GM21381 (cell line): ENCODE measurements around the gene LGALS7B.
"Not testable (repeated sequence)": the region's sequence is repeated elsewhere in the genome, so short reads cannot be mapped to it uniquely, and the experiment has no call there.

Experiments
- ATAC-seq: cut with Tn5 transposase; IDR thresholded peaks from one replicate; pipeline ENCODE4 v1.9.1; 2021; ENCODE audit warnings: mild to moderate bottlenecking, moderate library complexity; ENCODE audit not compliant: unreplicated experiment

Gene LGALS7B

GRCh38 chr19:38788478-38789243, at the start of gene LGALS7B:
Gene LGALS7B, plus strand, starts transcription at chr19:38789200. Its CDS starts 27 bp downstream, at chr19:38789227.
- ATAC-seq: no peak

GRCh38 chr19:38739440-38740256, 49.4 kb upstream of the LGALS7B start:
- no peak for ATAC-seq

GRCh38 chr19:38740257-38740592, 48.8 kb upstream of the LGALS7B start:
- ATAC-seq: no peak

- no peak for ATAC-seq
Measured at GRCh38 chr19:38740932-38741331, 48.1 kb upstream of the LGALS7B start.

GRCh38 chr19:38741670-38742069, 47.3 kb upstream of the LGALS7B start:
- no peak for ATAC-seq

GRCh38 chr19:38742296-38742695, 46.7 kb upstream of the LGALS7B start:
- ATAC-seq: no peak

DNA sequence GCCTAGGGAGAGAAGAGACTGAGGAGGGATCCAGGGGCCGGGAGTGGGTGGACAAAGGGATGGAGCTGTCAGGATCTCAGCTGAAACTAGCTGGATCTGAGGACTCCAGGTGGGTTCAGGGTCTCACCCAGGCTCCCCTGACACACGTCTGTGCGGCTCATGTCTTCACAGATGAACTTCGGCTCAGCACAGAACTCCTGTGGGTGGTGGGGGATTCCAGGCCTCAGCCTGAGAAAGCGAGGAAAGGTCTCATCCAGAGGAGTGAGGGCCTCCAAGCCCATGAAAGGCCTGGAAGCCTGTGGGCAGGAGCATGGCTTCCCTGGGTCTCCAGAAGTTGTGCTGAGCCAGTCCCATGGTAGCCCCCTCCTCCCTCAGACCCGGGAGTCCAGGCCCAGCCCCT, 46.1 kb upstream of the LGALS7B start:
- no peak for ATAC-seq

DNA sequence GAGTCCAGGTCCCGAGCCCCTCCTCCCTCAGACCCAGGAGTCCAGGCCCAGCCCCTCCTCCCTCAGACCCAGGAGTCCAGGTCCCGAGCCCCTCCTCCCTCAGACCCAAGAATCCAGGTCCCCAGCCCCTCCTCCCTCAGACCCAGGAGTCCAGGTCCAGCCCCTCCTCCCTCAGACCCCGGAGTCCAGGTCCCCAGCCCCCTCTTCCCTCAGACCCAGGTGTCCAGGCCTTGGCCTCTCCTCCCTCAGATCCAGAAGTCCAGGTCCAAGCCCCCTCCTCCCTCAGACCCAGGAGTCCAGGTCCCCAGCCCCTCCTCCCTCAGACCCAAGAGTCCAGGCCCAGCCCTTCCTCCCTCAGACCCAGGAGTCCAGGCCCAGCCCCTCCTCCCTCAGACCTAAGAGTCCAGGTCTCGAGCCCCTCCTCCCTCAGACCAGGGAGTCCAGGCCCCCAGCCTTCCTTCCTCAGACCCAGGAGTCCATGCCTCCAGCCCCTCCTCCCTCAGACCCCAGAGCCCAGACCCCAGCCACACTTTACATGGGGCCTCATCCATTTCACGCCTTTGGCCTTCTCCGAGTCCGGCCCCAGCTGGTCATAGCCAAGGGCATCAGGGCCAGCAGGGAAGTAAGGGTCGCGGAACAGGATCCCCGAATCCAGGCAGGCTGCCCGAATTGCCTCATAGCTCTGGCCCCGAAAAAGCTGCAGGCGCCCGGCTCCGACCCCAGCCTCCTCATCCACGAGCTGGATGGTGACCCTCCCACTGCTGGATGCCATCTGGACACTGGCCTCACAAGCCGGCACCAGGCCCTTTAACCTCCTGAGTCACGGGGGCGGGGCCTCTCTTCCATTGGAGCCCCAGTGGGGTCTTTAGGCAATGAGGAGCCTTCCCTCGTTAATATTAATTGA, 45.4 kb upstream of the LGALS7B start:
- no peak for ATAC-seq

GRCh38 chr19:38744298-38744681, 44.7 kb upstream of the LGALS7B start, which contains the start of gene CAPN12:
Gene CAPN12, minus strand, starts transcription at chr19:38744474. Its CDS starts 309 bp downstream, at chr19:38744165.
- no peak for ATAC-seq

GRCh38 chr19:38744874-38745273, 44.1 kb upstream of the LGALS7B start:
- ATAC-seq: no peak

GRCh38 chr19:38745316-38745715, 43.7 kb upstream of the LGALS7B start:
- no peak for ATAC-seq

DNA sequence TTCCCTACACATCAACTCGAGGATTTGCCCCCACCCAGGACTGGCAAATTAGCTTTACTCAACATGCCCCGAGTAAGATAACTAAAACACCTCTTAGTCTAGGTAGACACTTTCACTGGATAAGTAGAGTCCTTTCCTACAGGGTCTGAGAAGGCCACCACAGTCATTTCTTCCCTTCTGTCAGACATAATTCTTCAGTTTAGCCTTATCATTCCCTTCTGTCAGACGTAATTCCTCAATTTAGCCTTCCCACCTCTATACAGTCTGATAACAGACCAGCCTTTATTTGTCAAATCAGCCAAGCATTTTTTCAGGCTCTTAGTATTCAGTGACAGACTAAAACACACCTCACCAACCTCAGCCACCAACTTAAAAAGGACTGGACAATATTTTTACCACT, 35.2 kb upstream of the LGALS7B start:
- not testable (repeated sequence) for ATAC-seq

- ATAC-seq: not testable (repeated sequence)
Measured at GRCh38 chr19:38754196-38754595, 34.8 kb upstream of the LGALS7B start.

DNA sequence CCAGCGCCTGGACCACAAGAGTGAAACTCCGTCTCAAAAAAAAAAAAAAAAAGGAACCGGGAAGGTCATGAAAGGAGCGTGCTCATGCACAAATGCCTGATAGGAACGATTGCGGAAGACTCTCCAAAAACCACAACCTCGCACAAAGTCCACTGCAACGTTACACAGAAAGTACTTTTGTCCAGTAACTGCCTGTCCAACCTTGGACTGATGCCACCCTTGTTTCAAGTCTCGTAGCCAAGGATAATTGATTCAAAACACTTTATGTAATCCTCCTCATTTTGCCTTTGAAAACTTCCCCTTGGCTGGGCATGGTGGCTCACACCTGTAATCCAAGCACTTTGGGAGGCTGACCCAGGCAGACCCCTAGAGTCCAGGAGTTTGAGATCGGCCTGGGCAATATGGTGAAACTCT, 29.4 kb upstream of the LGALS7B start:
- ATAC-seq: no peak

GRCh38 chr19:38760805-38761517, 28.0 kb upstream of the LGALS7B start:
- ATAC-seq: not testable (repeated sequence)

GRCh38 chr19:38761884-38762389, 27.1 kb upstream of the LGALS7B start:
- ATAC-seq: not testable (repeated sequence)

- ATAC-seq: no peak
Measured at GRCh38 chr19:38763795-38764220, 25.2 kb upstream of the LGALS7B start.

- ATAC-seq: no peak
Measured at GRCh38 chr19:38765214-38765613, 23.8 kb upstream of the LGALS7B start.

GRCh38 chr19:38766276-38767047, 22.5 kb upstream of the LGALS7B start:
- no peak for ATAC-seq
